ENCODE results near the gene MAP7.
"Not testable (repeated sequence)": the region's sequence is repeated elsewhere in the genome, so short reads cannot be mapped to it uniquely, and the experiment has no call there.

Gene MAP7

GRCh38 chr6:136499370-136499769 lies 50.9 kb downstream of the MAP7 start:
- H3K4me3 ChIP-seq (ENCODE audit: low read depth, low read length), result no peak overlapping the region
- no peak for TF ChIP-seq CTCF (IDR thresholded peaks at IDR 0.05; ENCODE audit: low read depth, low read length)

- not testable (repeated sequence) for H3K4me3 ChIP-seq (ENCODE audit: low read depth, low read length)
Measured at GRCh38 chr6:136496449-136496848, 53.8 kb downstream of the MAP7 start.

GRCh38 chr6:136494710-136495109 lies 55.5 kb downstream of the MAP7 start:
- H3K4me3 ChIP-seq (ENCODE audit: low read depth, low read length), result no peak overlapping the region
- TF ChIP-seq CTCF (IDR thresholded peaks at IDR 0.05; ENCODE audit: low read depth, low read length), result no peak

GRCh38 chr6:136494059-136494458 lies 56.2 kb downstream of the MAP7 start:
- no peak overlapping the region for H3K4me3 ChIP-seq (ENCODE audit: low read depth, low read length)
- no peak for TF ChIP-seq CTCF (IDR thresholded peaks at IDR 0.05; ENCODE audit: low read depth, low read length)

GRCh38 chr6:136492409-136492808 lies 57.8 kb downstream of the MAP7 start:
- TF ChIP-seq CTCF (IDR thresholded peaks at IDR 0.05; ENCODE audit: low read depth, low read length), result no peak
- H3K4me3 ChIP-seq (ENCODE audit: low read depth, low read length), result no peak overlapping the region

- H3K4me3 ChIP-seq (ENCODE audit: low read depth, low read length), result no peak overlapping the region
- no peak for TF ChIP-seq CTCF (IDR thresholded peaks at IDR 0.05; ENCODE audit: low read depth, low read length)
Measured at GRCh38 chr6:136491754-136492153, 58.5 kb downstream of the MAP7 start.

- no peak for TF ChIP-seq CTCF (IDR thresholded peaks at IDR 0.05; ENCODE audit: low read depth, low read length)
- H3K4me3 ChIP-seq (ENCODE audit: low read depth, low read length), result no peak overlapping the region
Measured at GRCh38 chr6:136491251-136491650, 59.0 kb downstream of the MAP7 start.

GRCh38 chr6:136489689-136490033 lies 60.6 kb downstream of the MAP7 start:
- H3K4me3 ChIP-seq (ENCODE audit: low read depth, low read length), result not testable (repeated sequence)
